Neuronal stem cell (in vitro differentiated cells): Measurements from ENCODE around the gene RNH1.

Experiments used
- DNase-seq: peaks from one replicate; pipeline ENCODE4 v3.0.0-alpha.2; 2013; ENCODE audit warnings: low spot score
- H2AFZ ChIP-seq: one replicate; pipeline ENCODE4 v1.6.1; 2013; ENCODE audit warnings: mild to moderate bottlenecking, low read length, inconsistent platforms
- H2AK5ac ChIP-seq: 2 replicates; pipeline ENCODE4 v1.6.1; 2013; ENCODE audit warnings: low read depth, mild to moderate bottlenecking, inconsistent platforms, low read length, moderate library complexity, mixed read lengths
- H2BK120ac ChIP-seq: 2 replicates; pipeline ENCODE4 v1.6.1; 2013; ENCODE audit warnings: low read depth, mild to moderate bottlenecking, inconsistent platforms, low read length, moderate library complexity, mixed read lengths
- H2BK12ac ChIP-seq: one replicate; pipeline ENCODE4 v1.6.1; 2013; ENCODE audit warnings: low read length, inconsistent platforms
- H2BK15ac ChIP-seq: 2 replicates; pipeline ENCODE4 v1.6.1; 2013; ENCODE audit warnings: mild to moderate bottlenecking, low read length, inconsistent platforms, mixed read lengths
- H2BK5ac ChIP-seq: one replicate; pipeline ENCODE4 v1.6.1; 2013; ENCODE audit warnings: inconsistent platforms, mild to moderate bottlenecking, low read length, moderate library complexity
- H3K14ac ChIP-seq: one replicate; pipeline ENCODE4 v1.6.1; 2013; ENCODE audit warnings: low read length, inconsistent platforms
- H3K18ac ChIP-seq: 2 replicates; pipeline ENCODE4 v1.6.1; 2013; ENCODE audit warnings: low read length, inconsistent platforms
- H3K23ac ChIP-seq: 2 replicates; pipeline ENCODE4 v1.6.1; 2013; ENCODE audit warnings: low read depth, mild to moderate bottlenecking, mixed read lengths, low read length, inconsistent platforms; ENCODE audit not compliant: poor library complexity
- H3K27ac ChIP-seq: replicated peaks from 3 replicates; pipeline ENCODE4 v1.5.1; 2013; ENCODE audit warnings: low read length, inconsistent platforms
- H3K27me3 ChIP-seq, 3 experiments: 2 replicates each; pipeline ENCODE4 v1.6.1; 2013; ENCODE audit warnings: low read length in 3 of 3, mild to moderate bottlenecking in 2 of 3, inconsistent platforms in 1 of 3, low read depth in 1 of 3, mixed read lengths in 1 of 3, moderate library complexity in 1 of 3; ENCODE audit not compliant: control insufficient read depth in 3 of 3, insufficient read depth in 3 of 3
- H3K36me3 ChIP-seq, 2 donors: replicated peaks in 1 of 2; 2 replicates each; pipeline ENCODE4 v1.6.1; 2013; ENCODE audit warnings: low read length in 2 of 2; ENCODE audit not compliant: control insufficient read depth in 2 of 2, insufficient read depth in 2 of 2
- H3K4ac ChIP-seq: 2 replicates; pipeline ENCODE4 v1.6.1; 2013; ENCODE audit warnings: inconsistent platforms, mild to moderate bottlenecking, low read length, moderate library complexity
- H3K4me1 ChIP-seq, 2 donors: 1 replicate in 1 of 2; 2 replicates in 1 of 2; pipeline ENCODE4 v1.6.1; 2013; ENCODE audit warnings: low read length in 2 of 2, low read depth in 1 of 2; ENCODE audit not compliant: control insufficient read depth in 2 of 2, insufficient read depth in 1 of 2
- H3K4me2 ChIP-seq: one replicate; pipeline ENCODE4 v1.6.1; 2013; ENCODE audit warnings: mild to moderate bottlenecking, low read length, inconsistent platforms; ENCODE audit not compliant: insufficient read depth, poor library complexity, severe bottlenecking
- H3K4me3 ChIP-seq, 2 donors: 2 replicates each; pipeline ENCODE4 v1.5.1; 2013; ENCODE audit warnings: low read length in 2 of 2, mild to moderate bottlenecking in 2 of 2, inconsistent platforms in 1 of 2, moderate library complexity in 1 of 2
- H3K79me1 ChIP-seq: one replicate; pipeline ENCODE4 v1.6.1; 2013; ENCODE audit warnings: low read depth, mild to moderate bottlenecking, inconsistent platforms, low read length, moderate library complexity
- H3K9ac ChIP-seq: one replicate; pipeline ENCODE4 v1.6.1; 2013; ENCODE audit warnings: mild to moderate bottlenecking, low read depth, low read length, inconsistent platforms; ENCODE audit not compliant: poor library complexity
- H3K9me3 ChIP-seq, 2 donors: replicated peaks in 1 of 2; 2 replicates each; pipeline versions ENCODE3 to v1.6.1; 2013; ENCODE audit warnings: low read length in 2 of 2, mild to moderate bottlenecking in 2 of 2, inconsistent platforms in 1 of 2, low read depth in 1 of 2, mixed read lengths in 1 of 2, moderate library complexity in 1 of 2; ENCODE audit not compliant: control insufficient read depth in 2 of 2, insufficient read depth in 1 of 2
- H4K8ac ChIP-seq: one replicate; pipeline ENCODE4 v1.6.1; 2013; ENCODE audit warnings: low read depth, mild to moderate bottlenecking, inconsistent platforms, low read length, moderate library complexity
- H4K91ac ChIP-seq: one replicate; pipeline ENCODE4 v1.6.1; 2013; ENCODE audit warnings: low read length, low read depth, mild to moderate bottlenecking, inconsistent platforms; ENCODE audit not compliant: poor library complexity
- WGBS, 2 donors: extraction: QIAGEN DNeasy Blood & Tissue Kit; methylation state at CpG; one replicate each; pipeline ENCODE4 v1.1.7; 2013; ENCODE audit warnings: missing lambda C conversion rate in 2 of 2, mixed read lengths in 1 of 2; ENCODE audit not compliant: insufficient read length in 2 of 2, insufficient replicate concordance in 1 of 2; ENCODE audit errors: extremely low coverage in 2 of 2; 5-methylcytosine and 5-hydroxymethylcytosine counted together

RNH1 gene

GRCh38 chr11:445765-446588, 61.1 kb downstream of the RNH1 start:
- no peak overlapping the region for H3K4me3 ChIP-seq
- H2AFZ ChIP-seq = peak overlapping the region; percentile 73
- H3K79me1 ChIP-seq = peaks cover 10% of the 10 kb centered on the region
- peak overlapping the region; percentile 50 for H3K9ac ChIP-seq
- peak overlapping the region; percentile 76 for H3K4ac ChIP-seq
- H2BK120ac ChIP-seq = no peak overlapping the region
- no peak overlapping the region for H4K91ac ChIP-seq
- H2BK15ac ChIP-seq = peak overlapping the region; percentile 53
- H3K14ac ChIP-seq = no peak overlapping the region
- H3K4me1 ChIP-seq = peaks cover 11 to 17% of the 10 kb centered on the region in 2 donors
- no peak overlapping the region for H3K23ac ChIP-seq
- H3K36me3 ChIP-seq = no peaks in the 10 kb centered on the region
- H2BK12ac ChIP-seq = peak overlapping the region; percentile 58
- H4K8ac ChIP-seq = no peak overlapping the region
- H3K18ac ChIP-seq = peak overlapping the region; percentile 83
- H3K9me3 ChIP-seq = no peaks in the 10 kb centered on the region
- H3K4me2 ChIP-seq = no peak overlapping the region
- peaks cover 0 to 20% (median 0%) of the 10 kb centered on the region in 3 experiments for H3K27me3 ChIP-seq
- peak overlapping the region; percentile 19 for H2BK5ac ChIP-seq
- WGBS, 2 donors = no CpG with 5 or more reads among the region's 20 CpGs
- no peak overlapping the region for H3K27ac ChIP-seq
- H2AK5ac ChIP-seq = peak overlapping the region; percentile 92
- DNase-seq = no peak
